Psoas muscle (tissue), 8 donors: ENCODE data around the gene SS18. TPM values are rescaled to one million over a fixed set of nuclear protein-coding genes. Genes with fewer than 3 reads are reported as not detected.

Source experiments
- ATAC-seq, 4 donors: fragments of 200-7000 bp; cut with Tn5 transposase; one replicate each; pipeline ENCODE4 v1.9.1; 2020; ENCODE audit warnings: moderate library complexity in 3 of 4, mild to moderate bottlenecking in 2 of 4
- DNase-seq, 2 donors: peaks; one replicate each; pipeline ENCODE4 v3.0.0-alpha.2; 2020
- H3K27ac ChIP-seq: fragments of 200-600 bp; one replicate; pipeline ENCODE4 v1.8.0; 2022
- H3K27me3 ChIP-seq, 3 donors: fragments of 200-600 bp in 1 of 3; one replicate each; pipeline versions ENCODE4 v1.6.1 to v1.8.0; 2013 to 2022; ENCODE audit warnings: low read length in 2 of 3, mild to moderate bottlenecking in 2 of 3, moderate library complexity in 1 of 3; ENCODE audit not compliant: insufficient read depth in 3 of 3
- H3K36me3 ChIP-seq, 2 donors: fragments of 200-600 bp in 1 of 2; one replicate each; pipeline versions ENCODE4 v1.6.1 to v1.8.0; 2013 to 2022; ENCODE audit warnings: low read depth in 1 of 2, mild to moderate bottlenecking in 1 of 2, moderate library complexity in 1 of 2; ENCODE audit not compliant: insufficient read depth in 1 of 2
- H3K4me1 ChIP-seq: fragments of 200-600 bp; one replicate; pipeline ENCODE4 v1.8.0; 2022
- H3K4me3 ChIP-seq: fragments of 200-600 bp; one replicate; pipeline ENCODE4 v1.8.0; 2022; ENCODE audit warnings: mild to moderate bottlenecking
- H3K9me3 ChIP-seq: fragments of 200-600 bp; one replicate; pipeline ENCODE4 v1.8.0; 2022
- WGBS, 3 donors: extraction: QIAGEN DNeasy Blood & Tissue Kit; methylation state at CpG; one replicate each; pipeline versions ENCODE4 v1.1.6 to v1.1.7; 2013; 5-methylcytosine and 5-hydroxymethylcytosine counted together
- intact Hi-C, 2 donors: fragments of 100-400 bp; cut with DNase I; formaldehyde crosslinking; loops; one replicate each; pipeline versions ENCODE4 v1.11.0 to v1.14.2; 2022
- polyA plus RNA-seq, 3 donors: library from polyadenylated mRNA; stranded (reverse); fragments of 200-250 nt; gene quantifications; one replicate each; pipeline ENCODE4 v1.2.3, GENCODE V29; 2013
- total RNA-seq, 4 donors: library from RNA; stranded (reverse); fragmentation: NEBNext Ultra II Directional in 2 of 4; extraction: Animal tissue kit (Norgen Biotek cat#: 25700) in 2 of 4; gene quantifications; one replicate each; pipeline versions ENCODE4 v1.2.1 to v1.2.4, GENCODE V29; 2021 to 2023
- TF ChIP-seq, protein P1 (sequence below): fragments of 200-600 bp; IDR thresholded peaks from one replicate; pipeline ENCODE4 v1.8.0; 2022; ENCODE audit warnings: antibody characterized with exemption
- donor health status: healthy with polysubstance abuse.
- donor health status: DM: no; HTN: no; CAD: no; lungs with moderate emphysema.
- donor health status: Bipolar disorder and iron deficiency.
- donor health status: healthy.
- donor health status: DM: yes; HTN: yes; CAD: no.
- donor health status: DM: no; HTN: no; CAD: no.
- donor health status: DM: no; HTN: no; CAD: no.
- donor health status: DM: yes; HTN: yes; CAD: no.

SS18 gene
- total and polyA plus RNA-seq, 7 donors = 8.4 to 17.3 (median 12.7) TPM

GRCh38 chr18:26103579-26103978, 13.2 kb upstream of the SS18 start:
- WGBS, 3 donors = 66 to 73% (median 70%) methylated on average over 5 of the region's 5 CpGs
- DNase-seq = no peak
- Histone ChIP-seq H3K4me1 (no peaks in the 10 kb centered on the region), H3K27ac (no peak overlapping the region), H3K27me3 (no peaks in the 10 kb centered on the region), H3K4me3 (no peak overlapping the region), H3K9me3 (no peaks in the 10 kb centered on the region), H3K36me3 (no peaks in the 10 kb centered on the region)
- intact Hi-C loops = no loop called here
- TF ChIP-seq, protein P1, sequence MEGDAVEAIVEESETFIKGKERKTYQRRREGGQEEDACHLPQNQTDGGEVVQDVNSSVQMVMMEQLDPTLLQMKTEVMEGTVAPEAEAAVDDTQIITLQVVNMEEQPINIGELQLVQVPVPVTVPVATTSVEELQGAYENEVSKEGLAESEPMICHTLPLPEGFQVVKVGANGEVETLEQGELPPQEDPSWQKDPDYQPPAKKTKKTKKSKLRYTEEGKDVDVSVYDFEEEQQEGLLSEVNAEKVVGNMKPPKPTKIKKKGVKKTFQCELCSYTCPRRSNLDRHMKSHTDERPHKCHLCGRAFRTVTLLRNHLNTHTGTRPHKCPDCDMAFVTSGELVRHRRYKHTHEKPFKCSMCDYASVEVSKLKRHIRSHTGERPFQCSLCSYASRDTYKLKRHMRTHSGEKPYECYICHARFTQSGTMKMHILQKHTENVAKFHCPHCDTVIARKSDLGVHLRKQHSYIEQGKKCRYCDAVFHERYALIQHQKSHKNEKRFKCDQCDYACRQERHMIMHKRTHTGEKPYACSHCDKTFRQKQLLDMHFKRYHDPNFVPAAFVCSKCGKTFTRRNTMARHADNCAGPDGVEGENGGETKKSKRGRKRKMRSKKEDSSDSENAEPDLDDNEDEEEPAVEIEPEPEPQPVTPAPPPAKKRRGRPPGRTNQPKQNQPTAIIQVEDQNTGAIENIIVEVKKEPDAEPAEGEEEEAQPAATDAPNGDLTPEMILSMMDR = no peak
- no peak for ATAC-seq

- H3K27ac ChIP-seq = no peak overlapping the region
- H3K36me3 ChIP-seq = no peaks in the 10 kb centered on the region
- intact Hi-C loops = no loop called here
- ATAC-seq = no peak
- TF ChIP-seq, protein P1 = no peak
- H3K4me1 ChIP-seq = no peaks in the 10 kb centered on the region
- H3K4me3 ChIP-seq = no peak overlapping the region
- no peak for DNase-seq
- WGBS, 3 donors = 92 to 95% (median 95%) methylated on average over 5 of the region's 5 CpGs
- no peaks in the 10 kb centered on the region for H3K9me3 ChIP-seq
- H3K27me3 ChIP-seq = no peaks in the 10 kb centered on the region
Observed at GRCh38 chr18:26097563-26097962, 7.2 kb upstream of the SS18 start.

- intact Hi-C loops = no loop called here
- no peak overlapping the region for H3K27ac ChIP-seq
- DNase-seq (no peak), ATAC-seq (no peak)
- H3K4me1 ChIP-seq = no peaks in the 10 kb centered on the region
- TF ChIP-seq, protein P1 = no peak
- no peaks in the 10 kb centered on the region for H3K27me3 ChIP-seq
- no peak overlapping the region for H3K4me3 ChIP-seq
- H3K36me3 ChIP-seq = no peaks in the 10 kb centered on the region
- WGBS, 3 donors = 73 to 96% (median 94%) methylated on average over 1 of the region's 1 CpG
- H3K9me3 ChIP-seq = no peaks in the 10 kb centered on the region
Observed at GRCh38 chr18:26096852-26097251, 6.4 kb upstream of the SS18 start.

GRCh38 chr18:26091047-26091630, 726 bp upstream of the SS18 start:
- peaks cover 23% of the 10 kb centered on the region for H3K4me1 ChIP-seq
- DNase-seq = peak; percentile 83 to 84

More at GRCh38 chr18:26091047-26091630, 726 bp upstream of the SS18 start:
- TF ChIP-seq, protein P1 = no peak
- Histone ChIP-seq H3K27me3 (no peaks in the 10 kb centered on the region), H3K9me3 (no peaks in the 10 kb centered on the region), H3K27ac (peak overlapping the region; percentile 95), H3K36me3 (peaks cover 0 to 14% of the 10 kb centered on the region in 2 donors), H3K4me3 (peak overlapping the region; percentile 94)
- intact Hi-C loops = no loop called here
- ATAC-seq = peak; percentile 35 to 59 (median 45)
- 2 to 3% (median 2%) methylated on average over 29 of the region's 29 CpGs for WGBS, 3 donors
